K562 (cell line): ENCODE data around the gene SLC7A4. TPM values are rescaled to one million over a fixed set of nuclear protein-coding genes. Genes with fewer than 3 reads are reported as not detected.

Source experiments
- EHMT2 ChIP-seq: fragments of 450-650 bp; IDR thresholded peaks from 2 replicates; pipeline ENCODE4 v1.6.1; 2018; ENCODE audit warnings: antibody characterized with exemption
- FIP1L1 ChIP-seq: fragments of 200-400 bp; formaldehyde crosslinking; IDR thresholded peaks from 2 replicates; pipeline ENCODE4 v1.6.1; 2018; ENCODE audit warnings: mild to moderate bottlenecking, low read depth, low read length; ENCODE audit not compliant: poor library complexity, severe bottlenecking
- HDAC1 ChIP-seq, 2 experiments: fragments of 450-650 bp; IDR thresholded peaks; 2 replicates each; pipeline ENCODE4 v1.6.1; 2016 to 2017; ENCODE audit warnings: inconsistent platforms in 1 of 2, mild to moderate bottlenecking in 1 of 2, moderate library complexity in 1 of 2
- KLF1 ChIP-seq: fragments of 450-650 bp; IDR thresholded peaks from 2 replicates; pipeline ENCODE4 v1.6.1; 2016; ENCODE audit warnings: missing genetic modification characterization, missing compliant biosample characterization
- RBFOX2 ChIP-seq: fragments of 200-400 bp; formaldehyde crosslinking; IDR thresholded peaks from 2 replicates; pipeline ENCODE4 v1.6.1; 2017; ENCODE audit warnings: low read depth, mild to moderate bottlenecking, low read length, moderate library complexity
- ZFPM2 ChIP-seq: fragments of 250-450 bp; sonication (Bioruptor Pico); IDR thresholded peaks from 2 replicates; pipeline ENCODE4 v1.5.1; 2022; ENCODE audit warnings: mild to moderate bottlenecking
- ZNF133 ChIP-seq: fragments of 250-450 bp; sonication (Bioruptor Pico); IDR thresholded peaks from 2 replicates; pipeline ENCODE4 v1.4.0; 2020; ENCODE audit warnings: mild to moderate bottlenecking
- ZNF57 ChIP-seq: fragments of 450-650 bp; formaldehyde crosslinking; IDR thresholded peaks from 2 replicates; pipeline ENCODE4 v1.4.0; 2020; ENCODE audit warnings: mild to moderate bottlenecking, moderate library complexity
- ZNF785 ChIP-seq: fragments of 250-450 bp; sonication (Bioruptor Pico); IDR thresholded peaks from 2 replicates; pipeline ENCODE4 v1.4.0; 2020; ENCODE audit warnings: mild to moderate bottlenecking
- ZSCAN32 ChIP-seq: fragments of 450-650 bp; formaldehyde crosslinking; IDR thresholded peaks from 2 replicates; pipeline ENCODE4 v1.4.0; 2020; ENCODE audit warnings: mild to moderate bottlenecking, moderate library complexity
- polyA plus RNA-seq, 8 experiments: library from polyadenylated mRNA; depleted of rRNA in 4 of 8; stranded (reverse) in 5 of 8; unstranded in 3 of 8; fragments of >200 nt; fragmentation: Nextera tagmentation in 2 of 8; fragmentation: Illumina TruSeq in 1 of 8; extraction: Ambion mirVana in 2 of 8; extraction: Trizol in 1 of 8; gene quantifications; 2 replicates each; pipeline versions ENCODE4 v1.2.1 to v1.2.3, GENCODE V29; 2011 to 2014; ENCODE audit warnings: inconsistent platforms in 1 of 8, missing spikeins in 1 of 8
- total RNA-seq, 7 experiments: library from RNA; depleted of rRNA in 6 of 7; stranded (reverse); fragments of >200 nt in 6 of 7; fragmentation: Illumina TruSeq in 2 of 7; extraction: Trizol in 2 of 7; gene quantifications; 2 replicates each; pipeline versions ENCODE4 v1.2.1 to v1.2.3, GENCODE V29; 2011 to 2021; ENCODE audit warnings: low replicate concordance in 1 of 7
- TF ChIP-seq, protein P1 (sequence below): fragments of 250-450 bp; sonication (Bioruptor Pico); IDR thresholded peaks from 2 replicates; pipeline ENCODE4 v1.4.0; 2020
- TF ChIP-seq, protein P2 (sequence below): fragments of 250-450 bp; sonication (Bioruptor Pico); IDR thresholded peaks from 2 replicates; pipeline ENCODE4 v1.4.0; 2020; ENCODE audit warnings: mild to moderate bottlenecking, moderate library complexity, borderline replicate concordance
- TF ChIP-seq, protein P3 (sequence below): fragments of 250-450 bp; sonication (Bioruptor Pico); IDR thresholded peaks from 2 replicates; pipeline ENCODE4 v1.4.0; 2020; ENCODE audit warnings: borderline replicate concordance
- TF ChIP-seq, protein P4 (sequence below): fragments of 250-450 bp; sonication (Bioruptor Pico); IDR thresholded peaks from 2 replicates; pipeline ENCODE4 v1.5.0; 2022; ENCODE audit warnings: mild to moderate bottlenecking

The SLC7A4 gene
- total and polyA plus RNA-seq, 9 of the 15 experiments (the other 6 are each of a cell fraction or from before 2014, with no cell fraction given), result not detected

DNA sequence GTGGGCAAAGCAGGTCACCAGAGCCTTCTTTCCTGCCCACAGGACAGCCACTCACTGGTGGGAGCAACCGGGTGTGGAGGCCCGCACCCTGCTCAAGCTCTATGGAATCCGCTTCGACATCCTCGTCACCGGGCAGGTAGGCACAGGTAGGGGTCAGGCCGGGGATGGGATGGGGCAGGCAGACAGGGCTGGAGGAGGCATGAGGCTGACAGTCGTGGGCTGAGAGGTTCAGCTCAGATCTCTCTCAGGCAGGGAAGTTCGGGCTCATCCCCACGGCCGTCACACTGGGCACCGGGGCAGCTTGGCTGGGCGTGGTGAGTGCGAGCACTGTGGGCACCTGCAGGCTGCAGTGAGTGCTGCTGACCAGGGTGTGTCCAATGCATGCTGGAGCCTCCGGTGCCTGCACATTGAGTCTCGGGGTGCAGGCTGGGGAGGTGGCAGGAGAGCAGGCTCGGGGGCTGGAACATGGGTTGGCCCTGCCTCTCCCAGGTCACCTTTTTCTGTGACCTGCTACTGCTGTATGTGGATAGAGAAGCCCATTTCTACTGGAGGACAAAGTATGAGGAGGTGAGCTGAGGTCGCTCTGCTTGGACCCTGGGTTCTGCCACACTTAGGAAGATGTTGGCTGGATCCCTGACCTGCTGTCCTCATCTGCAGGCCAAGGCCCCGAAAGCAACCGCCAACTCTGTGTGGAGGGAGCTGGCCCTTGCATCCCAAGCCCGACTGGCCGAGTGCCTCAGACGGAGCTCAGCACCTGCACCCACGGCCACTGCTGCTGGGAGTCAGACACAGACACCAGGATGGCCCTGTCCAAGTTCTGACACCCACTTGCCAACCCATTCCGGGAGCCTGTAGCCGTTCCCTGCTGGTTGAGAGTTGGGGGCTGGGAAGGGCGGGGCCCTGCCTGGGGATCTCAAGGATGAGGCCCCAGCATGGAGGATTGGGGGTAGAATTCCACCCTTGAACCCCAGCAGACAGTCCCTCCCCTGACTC lies 6.3 kb downstream of the SLC7A4 start (continued):
- TF ChIP-seq, protein P1, sequence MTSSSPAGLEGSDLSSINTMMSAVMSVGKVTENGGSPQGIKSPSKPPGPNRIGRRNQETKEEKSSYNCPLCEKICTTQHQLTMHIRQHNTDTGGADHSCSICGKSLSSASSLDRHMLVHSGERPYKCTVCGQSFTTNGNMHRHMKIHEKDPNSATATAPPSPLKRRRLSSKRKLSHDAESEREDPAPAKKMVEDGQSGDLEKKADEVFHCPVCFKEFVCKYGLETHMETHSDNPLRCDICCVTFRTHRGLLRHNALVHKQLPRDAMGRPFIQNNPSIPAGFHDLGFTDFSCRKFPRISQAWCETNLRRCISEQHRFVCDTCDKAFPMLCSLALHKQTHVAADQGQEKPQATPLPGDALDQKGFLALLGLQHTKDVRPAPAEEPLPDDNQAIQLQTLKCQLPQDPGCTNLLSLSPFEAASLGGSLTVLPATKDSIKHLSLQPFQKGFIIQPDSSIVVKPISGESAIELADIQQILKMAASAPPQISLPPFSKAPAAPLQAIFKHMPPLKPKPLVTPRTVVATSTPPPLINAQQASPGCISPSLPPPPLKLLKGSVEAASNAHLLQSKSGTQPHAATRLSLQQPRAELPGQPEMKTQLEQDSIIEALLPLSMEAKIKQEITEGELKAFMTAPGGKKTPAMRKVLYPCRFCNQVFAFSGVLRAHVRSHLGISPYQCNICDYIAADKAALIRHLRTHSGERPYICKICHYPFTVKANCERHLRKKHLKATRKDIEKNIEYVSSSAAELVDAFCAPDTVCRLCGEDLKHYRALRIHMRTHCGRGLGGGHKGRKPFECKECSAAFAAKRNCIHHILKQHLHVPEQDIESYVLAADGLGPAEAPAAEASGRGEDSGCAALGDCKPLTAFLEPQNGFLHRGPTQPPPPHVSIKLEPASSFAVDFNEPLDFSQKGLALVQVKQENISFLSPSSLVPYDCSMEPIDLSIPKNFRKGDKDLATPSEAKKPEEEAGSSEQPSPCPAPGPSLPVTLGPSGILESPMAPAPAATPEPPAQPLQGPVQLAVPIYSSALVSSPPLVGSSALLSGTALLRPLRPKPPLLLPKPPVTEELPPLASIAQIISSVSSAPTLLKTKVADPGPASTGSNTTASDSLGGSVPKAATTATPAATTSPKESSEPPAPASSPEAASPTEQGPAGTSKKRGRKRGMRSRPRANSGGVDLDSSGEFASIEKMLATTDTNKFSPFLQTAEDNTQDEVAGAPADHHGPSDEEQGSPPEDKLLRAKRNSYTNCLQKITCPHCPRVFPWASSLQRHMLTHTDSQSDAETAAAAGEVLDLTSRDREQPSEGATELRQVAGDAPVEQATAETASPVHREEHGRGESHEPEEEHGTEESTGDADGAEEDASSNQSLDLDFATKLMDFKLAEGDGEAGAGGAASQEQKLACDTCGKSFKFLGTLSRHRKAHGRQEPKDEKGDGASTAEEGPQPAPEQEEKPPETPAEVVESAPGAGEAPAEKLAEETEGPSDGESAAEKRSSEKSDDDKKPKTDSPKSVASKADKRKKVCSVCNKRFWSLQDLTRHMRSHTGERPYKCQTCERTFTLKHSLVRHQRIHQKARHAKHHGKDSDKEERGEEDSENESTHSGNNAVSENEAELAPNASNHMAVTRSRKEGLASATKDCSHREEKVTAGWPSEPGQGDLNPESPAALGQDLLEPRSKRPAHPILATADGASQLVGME (CRISPR knock-in tag), result peak; percentile 70; the same call in 1 of the 2 replicates
- TF ChIP-seq ZFPM2 (CRISPR knock-in tag), result 0 out of 2 replicates have a peak, but pooled peaks have one; percentile 62
- no peak for TF ChIP-seq RBFOX2
- peak; percentile 54; the same call in 1 of the 2 replicates for TF ChIP-seq KLF1
- no peak for TF ChIP-seq EHMT2
- TF ChIP-seq, protein P2, sequence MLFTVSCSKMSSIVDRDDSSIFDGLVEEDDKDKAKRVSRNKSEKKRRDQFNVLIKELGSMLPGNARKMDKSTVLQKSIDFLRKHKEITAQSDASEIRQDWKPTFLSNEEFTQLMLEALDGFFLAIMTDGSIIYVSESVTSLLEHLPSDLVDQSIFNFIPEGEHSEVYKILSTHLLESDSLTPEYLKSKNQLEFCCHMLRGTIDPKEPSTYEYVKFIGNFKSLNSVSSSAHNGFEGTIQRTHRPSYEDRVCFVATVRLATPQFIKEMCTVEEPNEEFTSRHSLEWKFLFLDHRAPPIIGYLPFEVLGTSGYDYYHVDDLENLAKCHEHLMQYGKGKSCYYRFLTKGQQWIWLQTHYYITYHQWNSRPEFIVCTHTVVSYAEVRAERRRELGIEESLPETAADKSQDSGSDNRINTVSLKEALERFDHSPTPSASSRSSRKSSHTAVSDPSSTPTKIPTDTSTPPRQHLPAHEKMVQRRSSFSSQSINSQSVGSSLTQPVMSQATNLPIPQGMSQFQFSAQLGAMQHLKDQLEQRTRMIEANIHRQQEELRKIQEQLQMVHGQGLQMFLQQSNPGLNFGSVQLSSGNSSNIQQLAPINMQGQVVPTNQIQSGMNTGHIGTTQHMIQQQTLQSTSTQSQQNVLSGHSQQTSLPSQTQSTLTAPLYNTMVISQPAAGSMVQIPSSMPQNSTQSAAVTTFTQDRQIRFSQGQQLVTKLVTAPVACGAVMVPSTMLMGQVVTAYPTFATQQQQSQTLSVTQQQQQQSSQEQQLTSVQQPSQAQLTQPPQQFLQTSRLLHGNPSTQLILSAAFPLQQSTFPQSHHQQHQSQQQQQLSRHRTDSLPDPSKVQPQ, result no peak
- TF ChIP-seq ZSCAN32 (CRISPR knock-in tag), result no peak
- TF ChIP-seq HDAC1 (IDR thresholded peaks at IDR 0.05), result no peak
- 0 out of 2 replicates have a peak, but pooled peaks have one; percentile 37 for TF ChIP-seq ZNF57 (CRISPR knock-in tag)
- TF ChIP-seq ZNF785 (CRISPR knock-in tag), result no peak
- TF ChIP-seq, protein P3, sequence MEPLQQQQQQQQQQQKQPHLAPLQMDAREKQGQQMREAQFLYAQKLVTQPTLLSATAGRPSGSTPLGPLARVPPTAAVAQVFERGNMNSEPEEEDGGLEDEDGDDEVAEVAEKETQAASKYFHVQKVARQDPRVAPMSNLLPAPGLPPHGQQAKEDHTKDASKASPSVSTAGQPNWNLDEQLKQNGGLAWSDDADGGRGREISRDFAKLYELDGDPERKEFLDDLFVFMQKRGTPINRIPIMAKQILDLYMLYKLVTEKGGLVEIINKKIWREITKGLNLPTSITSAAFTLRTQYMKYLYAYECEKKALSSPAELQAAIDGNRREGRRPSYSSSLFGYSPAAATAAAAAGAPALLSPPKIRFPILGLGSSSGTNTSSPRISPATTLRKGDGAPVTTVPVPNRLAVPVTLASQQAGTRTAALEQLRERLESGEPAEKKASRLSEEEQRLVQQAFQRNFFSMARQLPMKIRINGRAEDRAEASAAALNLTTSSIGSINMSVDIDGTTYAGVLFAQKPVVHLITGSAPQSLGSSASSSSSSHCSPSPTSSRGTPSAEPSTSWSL (CRISPR knock-in tag), result peak; percentile 63; the same call in 1 of the 2 replicates
- TF ChIP-seq, protein P4, sequence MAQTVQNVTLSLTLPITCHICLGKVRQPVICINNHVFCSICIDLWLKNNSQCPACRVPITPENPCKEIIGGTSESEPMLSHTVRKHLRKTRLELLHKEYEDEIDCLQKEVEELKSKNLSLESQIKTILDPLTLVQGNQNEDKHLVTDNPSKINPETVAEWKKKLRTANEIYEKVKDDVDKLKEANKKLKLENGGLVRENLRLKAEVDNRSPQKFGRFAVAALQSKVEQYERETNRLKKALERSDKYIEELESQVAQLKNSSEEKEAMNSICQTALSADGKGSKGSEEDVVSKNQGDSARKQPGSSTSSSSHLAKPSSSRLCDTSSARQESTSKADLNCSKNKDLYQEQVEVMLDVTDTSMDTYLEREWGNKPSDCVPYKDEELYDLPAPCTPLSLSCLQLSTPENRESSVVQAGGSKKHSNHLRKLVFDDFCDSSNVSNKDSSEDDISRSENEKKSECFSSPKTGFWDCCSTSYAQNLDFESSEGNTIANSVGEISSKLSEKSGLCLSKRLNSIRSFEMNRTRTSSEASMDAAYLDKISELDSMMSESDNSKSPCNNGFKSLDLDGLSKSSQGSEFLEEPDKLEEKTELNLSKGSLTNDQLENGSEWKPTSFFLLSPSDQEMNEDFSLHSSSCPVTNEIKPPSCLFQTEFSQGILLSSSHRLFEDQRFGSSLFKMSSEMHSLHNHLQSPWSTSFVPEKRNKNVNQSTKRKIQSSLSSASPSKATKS (CRISPR knock-in tag), result no peak
- TF ChIP-seq FIP1L1, result peak; percentile 33
- peak; percentile 72; the same call in 1 of the 2 replicates for TF ChIP-seq ZNF133 (CRISPR knock-in tag)
